GM19099 (cell line): ENCODE measurements around the gene CD300A.

Source experiments
- POLR2A ChIP-seq: IDR thresholded peaks from 3 replicates; pipeline ENCODE4 v1.6.1; 2011; ENCODE audit warnings: low read depth; ENCODE audit not compliant: insufficient read length; ENCODE audit errors: extremely low read depth

CD300A gene

DNA sequence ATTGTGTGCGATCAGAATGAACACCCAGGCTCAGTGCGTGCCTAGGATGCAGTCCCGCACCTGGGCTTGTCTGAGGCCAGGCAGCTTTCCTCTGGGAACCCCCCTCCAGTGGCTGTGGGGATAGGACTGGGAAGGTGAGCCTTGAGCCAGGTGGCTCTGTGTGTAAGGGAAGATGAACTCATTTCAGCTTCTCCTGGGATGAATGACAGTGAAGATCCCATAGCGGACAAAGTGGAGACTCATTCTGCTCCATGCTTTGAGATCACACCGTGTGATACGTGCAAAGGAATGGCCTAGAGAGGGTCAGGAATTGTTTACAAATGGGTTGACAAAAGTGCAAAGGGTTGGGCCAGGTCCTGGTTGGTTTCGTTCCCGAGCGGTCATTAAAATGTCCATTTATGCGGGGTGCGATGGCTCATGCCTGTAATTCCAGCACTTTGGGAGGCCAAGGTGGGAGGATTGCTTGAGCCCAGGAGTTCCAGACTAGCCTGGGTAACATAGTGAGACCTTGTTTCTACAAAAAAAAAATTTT lies 18.7 kb upstream of the CD300A start:
- no peak for TF ChIP-seq POLR2A

DNA sequence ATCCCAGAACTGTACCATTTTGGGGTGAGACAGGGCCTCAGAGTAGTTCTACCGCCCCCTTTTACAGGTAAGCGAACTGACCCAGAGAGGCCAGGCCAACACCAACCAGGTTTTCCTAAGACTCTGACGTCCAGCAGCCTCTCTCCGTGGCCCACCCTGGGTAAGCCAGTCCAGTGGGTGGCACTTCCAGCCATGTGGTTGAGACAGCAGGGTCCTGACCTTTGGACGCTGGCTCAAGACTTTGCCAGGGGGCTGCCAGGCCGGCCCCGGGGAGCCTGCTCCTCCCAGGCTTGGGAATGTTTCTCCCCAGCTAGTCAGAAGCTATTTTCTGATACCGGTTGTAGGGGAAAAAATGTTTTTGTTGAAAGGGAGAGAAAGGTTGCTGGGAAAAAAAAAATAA lies 17.7 kb upstream of the CD300A start:
- TF ChIP-seq POLR2A = no peak

DNA sequence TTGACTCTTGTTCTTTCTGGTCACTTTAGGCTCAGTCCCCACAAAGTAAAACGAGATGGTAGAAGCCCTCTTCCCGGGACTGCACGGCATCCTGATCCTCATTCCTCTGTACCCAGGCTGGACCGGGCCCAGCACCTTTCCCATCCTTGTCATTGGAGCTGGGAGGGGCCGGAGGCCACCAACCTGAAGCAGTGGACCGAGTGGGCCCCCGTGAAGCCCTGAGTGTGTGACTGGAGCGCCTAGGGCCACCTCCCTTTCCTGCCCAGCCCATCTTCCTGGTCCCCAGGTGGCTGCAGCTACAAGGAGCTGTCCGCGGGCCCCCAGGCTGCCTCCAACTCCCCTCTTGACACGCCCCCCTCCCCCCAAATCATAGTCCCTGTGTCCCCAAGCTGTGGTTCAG lies 17.1 kb upstream of the CD300A start:
- no peak for TF ChIP-seq POLR2A

DNA sequence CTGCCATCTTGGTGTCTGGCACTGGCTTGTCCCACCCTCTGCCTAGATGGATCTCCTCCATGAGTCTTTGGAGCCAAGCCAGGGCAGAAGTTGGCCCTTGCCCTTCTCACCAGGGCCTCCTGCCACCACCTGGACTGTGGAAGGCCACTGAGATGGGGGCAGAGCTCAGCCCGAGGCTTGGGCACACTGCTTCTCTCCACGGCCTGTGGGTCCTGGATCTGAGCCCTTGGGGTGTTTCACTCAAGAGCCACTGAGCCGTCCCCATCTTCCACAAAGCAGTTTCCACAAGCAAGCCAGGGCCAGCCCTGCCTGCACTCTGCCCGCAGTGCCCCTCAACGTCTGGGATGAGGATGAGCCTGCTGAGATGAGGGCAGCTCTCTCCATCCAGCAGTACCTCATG lies 16.7 kb upstream of the CD300A start:
- TF ChIP-seq POLR2A = no peak

DNA sequence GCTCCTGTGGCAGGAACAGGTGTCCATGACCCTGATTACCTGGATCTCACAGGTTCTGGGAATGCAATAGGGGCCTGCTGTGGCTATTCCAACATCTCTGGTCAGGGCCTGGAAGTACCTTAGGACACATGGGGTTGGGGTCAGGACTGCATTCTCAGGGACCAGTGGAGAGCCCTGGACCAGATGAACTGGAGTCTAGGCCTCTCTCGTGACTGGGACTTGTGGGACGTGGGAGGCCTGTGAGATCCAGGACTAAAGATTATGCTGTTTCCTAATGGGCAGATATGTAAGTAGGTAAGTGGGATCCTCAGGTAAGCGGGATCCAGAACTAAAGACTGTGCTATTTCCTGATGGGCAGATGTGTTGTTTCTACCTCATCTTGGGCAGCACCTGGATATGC lies 16.2 kb upstream of the CD300A start:
- TF ChIP-seq POLR2A = no peak

DNA sequence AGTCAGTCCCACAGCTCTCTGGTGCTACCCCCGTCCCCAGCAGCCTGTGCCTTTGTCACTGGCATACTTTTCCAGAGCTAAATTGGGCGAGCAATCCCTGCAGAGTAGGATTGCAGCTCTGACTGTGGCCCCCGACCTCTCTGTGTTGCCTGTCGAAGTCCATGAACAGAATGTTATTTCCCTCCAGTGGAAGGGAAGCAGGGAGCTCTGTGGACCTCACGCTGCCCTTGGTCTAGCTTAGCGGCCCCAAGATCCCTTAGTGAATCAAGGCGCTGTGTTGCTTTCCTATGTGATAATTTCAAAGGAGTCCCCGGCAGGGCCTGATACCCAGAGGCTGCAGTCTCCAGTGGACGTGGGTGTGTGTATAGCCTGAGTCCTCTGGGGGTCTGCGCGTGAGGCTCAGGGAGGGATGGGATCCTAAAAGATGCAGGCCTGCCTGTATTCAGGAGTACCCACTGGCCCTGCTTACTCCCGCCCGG lies 15.5 kb upstream of the CD300A start:
- no peak for TF ChIP-seq POLR2A

DNA sequence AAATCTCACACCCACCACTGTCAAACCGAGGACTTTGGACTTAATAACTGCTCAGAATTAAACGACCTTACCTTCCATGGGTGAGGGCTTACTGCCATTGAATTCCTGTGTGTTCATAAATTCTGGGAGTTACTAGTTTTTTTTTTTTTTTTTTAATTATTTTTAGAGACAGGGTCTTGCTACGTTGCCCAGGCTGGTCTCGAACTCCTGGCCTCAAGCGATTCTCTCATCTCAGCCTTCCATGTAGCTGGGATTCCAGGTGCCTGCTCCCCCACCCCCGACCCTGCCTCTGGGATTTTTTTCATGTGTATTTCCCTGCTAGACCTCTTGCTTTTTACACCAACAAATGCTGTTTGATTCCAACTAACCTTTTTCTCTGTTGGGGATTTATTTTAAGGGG lies 14.9 kb upstream of the CD300A start:
- no peak for TF ChIP-seq POLR2A

DNA sequence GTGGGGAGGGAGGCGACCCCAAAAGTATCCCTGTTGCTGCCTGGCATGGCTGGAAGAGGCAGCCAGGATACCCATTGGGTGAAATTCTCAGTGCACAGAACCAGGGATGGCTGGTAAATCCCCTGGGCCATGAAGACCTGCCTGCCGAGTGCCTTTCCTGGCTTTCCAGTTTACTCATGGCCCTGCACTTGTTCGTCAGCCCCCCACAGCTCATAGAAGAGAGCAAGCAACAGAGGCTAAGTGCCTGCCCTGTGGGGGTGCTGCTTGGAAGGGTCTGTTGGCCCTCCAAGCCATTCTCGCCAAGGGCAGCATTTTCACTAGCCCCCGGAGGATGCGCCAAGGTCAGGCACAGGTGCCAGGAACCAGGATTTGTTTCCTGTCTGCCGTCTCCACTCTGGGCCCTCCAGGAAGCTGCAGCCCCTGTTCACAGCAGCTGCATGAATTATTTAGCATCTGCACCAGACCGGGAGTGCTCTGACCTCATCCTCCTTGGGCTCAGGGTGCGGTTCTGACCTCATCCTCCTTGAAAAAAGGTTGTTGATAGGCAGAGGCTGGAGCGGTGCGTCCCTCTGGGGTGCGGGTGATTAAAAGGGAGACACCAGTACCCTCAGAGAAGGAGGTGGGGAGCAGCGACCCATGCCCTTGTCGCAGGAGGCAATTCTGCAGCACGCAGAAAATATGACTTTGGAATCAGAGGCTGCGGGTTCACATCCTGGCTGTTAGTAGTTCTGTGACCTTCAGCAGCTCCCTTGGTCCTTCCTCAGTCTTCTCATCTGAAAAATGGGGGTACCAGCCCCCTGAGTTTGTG lies 14.2 kb upstream of the CD300A start:
- TF ChIP-seq POLR2A = no peak

DNA sequence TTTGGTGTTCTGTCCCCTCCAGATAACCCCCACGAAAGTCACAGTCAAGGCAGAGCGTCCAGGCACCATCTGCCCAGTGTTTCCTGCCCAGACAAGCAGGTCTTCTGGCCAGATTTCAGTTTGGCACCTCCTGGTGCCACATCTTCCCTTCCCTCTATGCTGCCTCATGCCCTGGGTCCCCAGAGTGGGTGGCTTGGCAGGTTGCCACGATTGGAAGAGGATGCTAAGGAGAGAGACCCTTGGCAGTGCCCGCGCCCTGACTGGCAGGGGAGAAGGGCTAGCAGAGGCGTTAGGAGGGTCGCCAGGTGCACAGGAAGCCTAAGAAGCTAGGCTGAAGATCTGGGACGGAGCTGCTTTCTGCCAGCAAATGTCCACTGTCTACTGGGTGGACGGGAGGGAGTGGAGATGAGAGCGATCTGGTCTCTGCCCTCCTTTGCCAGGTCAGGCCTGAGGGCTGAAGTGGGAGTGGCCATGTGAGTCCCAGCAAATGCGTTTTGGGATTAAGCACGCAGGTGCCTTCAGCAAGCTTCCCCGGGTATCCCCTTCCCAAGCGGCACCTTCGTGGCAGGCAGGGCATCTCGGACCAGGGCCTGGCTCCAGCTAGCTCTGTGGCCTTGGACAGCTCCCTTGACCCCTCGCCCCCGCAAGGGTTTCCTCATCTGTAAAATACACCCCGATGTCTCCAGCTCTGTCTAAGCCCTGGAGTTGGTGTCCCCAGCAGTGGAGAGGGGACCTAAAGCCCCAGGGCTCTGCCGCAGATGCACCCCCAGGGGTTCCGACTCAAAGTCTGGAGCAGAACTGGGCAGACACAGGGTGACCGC lies 13.4 kb upstream of the CD300A start:
- no peak for TF ChIP-seq POLR2A

DNA sequence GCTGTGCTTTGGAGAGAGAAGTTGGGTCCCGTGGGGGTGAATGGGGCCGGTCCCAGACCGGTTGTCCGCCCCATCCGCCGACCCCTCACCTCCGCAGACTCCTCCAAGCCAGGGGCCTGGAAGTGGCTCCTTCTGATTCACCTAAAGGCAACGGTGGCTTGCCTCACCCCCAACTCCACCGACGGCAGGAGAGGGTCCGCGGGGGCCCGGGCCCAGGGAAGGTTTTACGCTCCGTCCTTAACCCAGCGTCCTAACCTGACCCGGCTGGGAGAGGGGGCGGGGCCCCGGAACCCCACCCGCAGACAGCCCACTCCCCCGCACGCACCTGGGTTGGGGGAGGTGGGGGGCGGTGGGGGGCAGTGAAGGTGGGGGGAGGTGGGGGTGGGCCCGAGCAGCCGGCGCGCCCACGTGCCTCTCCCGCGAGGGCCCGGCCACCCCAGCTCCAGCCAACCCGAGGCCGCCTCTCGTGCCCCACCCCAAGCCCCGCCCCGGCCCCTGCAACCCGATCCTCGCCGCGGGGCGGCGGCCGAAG lies 12.7 kb upstream of the CD300A start:
- TF ChIP-seq POLR2A = no peak

DNA sequence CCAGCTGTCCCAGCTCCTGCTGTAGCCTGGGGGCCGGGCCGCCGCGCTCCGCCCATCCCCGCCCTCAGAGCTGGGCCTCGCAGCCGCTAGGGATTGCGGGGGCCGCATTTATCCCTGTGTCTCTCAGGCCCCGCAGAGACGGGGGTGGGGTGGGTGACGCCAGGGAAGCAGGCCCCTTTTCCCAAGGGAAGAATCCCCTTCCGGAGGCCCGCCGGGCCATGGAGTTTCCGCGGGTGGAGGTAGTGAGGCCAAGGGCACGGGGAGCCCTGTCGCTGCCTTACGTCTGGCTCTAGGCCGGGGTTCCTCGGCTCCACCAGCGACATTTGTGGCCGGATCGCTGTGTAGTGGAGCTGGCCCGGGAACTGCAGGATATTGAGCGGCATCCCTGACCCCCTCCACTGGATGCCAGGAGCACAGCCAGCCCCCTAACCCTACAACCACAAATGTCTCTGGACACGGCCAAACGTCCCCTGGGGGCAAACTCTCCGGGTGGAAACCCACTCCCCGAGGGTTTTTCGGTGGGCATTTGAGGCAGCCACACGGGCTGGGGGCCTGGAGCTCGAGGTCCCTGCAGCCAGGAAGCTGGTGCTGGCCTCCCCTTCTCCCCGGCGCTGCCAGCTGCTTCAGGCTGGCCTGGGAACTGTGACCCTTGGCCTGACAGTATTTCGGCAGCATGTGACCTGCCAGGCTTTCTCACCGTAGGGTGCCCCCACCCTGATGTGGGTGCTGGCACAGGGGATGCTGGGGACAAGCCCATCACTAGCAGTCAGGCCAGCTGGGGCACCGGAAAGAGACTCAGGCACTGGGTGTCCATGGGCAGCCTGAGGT lies 12.0 kb upstream of the CD300A start:
- no peak for TF ChIP-seq POLR2A

DNA sequence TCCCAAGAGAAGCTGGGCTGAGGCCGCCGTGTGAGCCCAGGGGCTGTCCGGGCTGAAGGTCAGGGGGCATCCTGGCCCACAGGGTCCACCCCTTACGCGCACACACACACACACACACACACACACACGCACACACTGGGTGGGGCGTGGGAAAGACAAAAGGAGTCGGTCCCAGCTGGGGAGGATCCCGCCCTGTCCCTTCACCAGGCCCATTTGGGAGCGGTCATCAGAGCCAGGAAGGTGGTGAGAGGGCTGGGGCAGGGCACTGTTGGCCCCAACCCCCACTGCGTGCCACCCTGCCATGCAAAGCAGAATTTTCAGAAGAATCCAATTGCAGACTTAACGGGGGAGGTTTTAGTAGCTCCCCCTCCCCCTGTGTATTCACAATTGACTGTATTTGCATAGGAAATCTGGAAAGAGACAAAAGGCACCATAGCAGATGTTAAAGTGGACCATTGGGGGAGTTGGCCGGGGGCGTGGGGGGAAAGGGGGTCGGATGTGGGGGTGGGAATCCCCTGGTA lies 11.3 kb upstream of the CD300A start:
- TF ChIP-seq POLR2A = no peak

DNA sequence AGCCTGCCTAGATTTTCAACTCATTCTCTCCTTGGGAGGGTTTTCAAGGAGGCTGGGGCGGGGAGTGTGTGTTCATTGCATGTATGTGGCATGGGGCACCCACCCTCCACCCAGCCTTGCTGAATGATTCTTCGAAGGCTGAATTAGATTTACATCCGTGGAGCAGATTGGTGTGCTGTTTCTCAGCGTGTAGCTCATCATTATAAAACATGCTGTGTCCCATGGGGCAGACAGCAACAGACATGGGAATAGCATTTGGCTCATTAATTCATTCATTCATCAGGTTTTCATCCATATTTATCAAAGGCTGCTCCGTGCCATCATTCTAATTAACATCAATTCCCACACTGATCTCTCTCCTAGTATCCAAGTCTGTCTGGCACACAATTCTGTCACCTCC lies 10.6 kb upstream of the CD300A start:
- TF ChIP-seq POLR2A = no peak

DNA sequence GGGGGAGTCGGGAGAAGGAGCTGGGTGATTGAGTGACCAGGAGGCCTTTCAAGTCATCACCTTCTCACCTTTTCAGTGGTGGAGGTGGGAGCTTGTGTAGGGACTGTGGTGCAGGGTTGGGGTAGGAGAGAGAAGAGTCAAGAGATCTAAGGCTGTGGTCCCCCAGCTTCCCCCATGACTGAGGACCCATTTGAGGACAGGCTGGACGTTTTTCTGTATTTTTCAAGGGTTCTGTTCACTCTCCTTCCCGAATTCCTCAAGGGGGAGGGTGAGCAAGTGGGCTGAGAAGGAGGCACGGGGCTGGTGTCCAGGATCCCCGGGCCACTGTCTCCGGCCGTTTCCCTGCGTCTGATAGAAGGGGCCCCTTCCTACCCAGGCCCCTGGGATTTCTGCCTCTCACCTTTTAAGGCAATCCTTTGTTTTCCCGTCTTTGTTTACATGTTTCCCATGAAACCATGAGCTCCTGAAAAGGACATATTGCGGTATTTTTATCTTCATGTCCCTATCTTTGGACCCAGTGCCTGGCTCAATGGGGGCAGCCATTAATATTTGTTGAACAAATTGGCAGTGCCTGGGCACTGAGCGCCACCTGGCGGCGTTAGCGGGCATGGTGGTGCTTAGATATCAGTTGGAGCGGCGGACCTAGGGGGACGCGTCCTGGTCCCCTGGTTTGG lies 9.2 kb upstream of the CD300A start:
- no peak for TF ChIP-seq POLR2A

DNA sequence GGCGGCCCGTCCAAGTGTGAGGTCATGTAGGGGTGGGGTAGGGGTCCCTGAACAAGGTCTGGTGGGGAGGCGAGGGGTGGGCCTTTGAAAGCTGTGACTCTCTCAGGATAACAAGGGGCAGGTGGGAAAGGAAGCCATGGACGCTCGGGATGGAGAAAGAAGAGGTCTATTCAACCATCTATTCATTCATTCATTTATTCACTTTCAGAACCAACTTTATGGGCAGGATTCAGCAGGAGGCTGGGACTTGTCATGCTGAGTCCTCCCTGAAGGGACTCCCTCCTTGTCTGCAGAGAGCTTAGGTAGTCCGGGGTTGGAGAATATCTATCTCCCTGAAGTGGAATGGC lies 8.6 kb upstream of the CD300A start:
- no peak for TF ChIP-seq POLR2A

DNA sequence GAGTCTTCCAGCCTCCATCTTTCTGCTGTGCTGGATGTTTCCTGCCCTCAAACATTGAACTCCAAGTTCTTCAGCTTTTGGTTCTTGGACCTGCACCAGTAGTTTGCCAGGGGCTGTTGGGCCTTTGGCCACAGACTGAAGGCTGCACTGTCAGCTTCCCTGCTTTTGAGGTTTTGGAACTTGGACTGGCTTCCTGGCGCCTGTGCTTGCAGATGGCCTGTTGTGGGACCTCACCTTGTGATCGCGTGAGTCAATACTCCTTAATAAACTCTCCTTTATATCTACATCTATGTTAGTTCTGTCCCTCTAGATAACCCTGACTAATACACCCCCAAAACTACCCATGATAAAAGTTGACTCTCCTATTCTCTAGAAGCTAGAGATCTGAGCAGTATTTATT lies 7.6 kb upstream of the CD300A start:
- TF ChIP-seq POLR2A = no peak
